Activated CD4-positive, alpha-beta T cell treated with anti-CD3 and anti-CD28 coated beads, Interleukin-2, Interleukin-4, amounts not matched to agents 100 ng/mL and 50 ng/mL, durations not matched to agents 16 hours and 8 hours (primary cell): ENCODE data around the gene NLGN1.
"Not testable (repeated sequence)": the region's sequence is repeated elsewhere in the genome, so short reads cannot be mapped to it uniquely, and the experiment has no call there.

ENCODE experiments used
- DNase-seq: peaks from one replicate; pipeline ENCODE4 v3.0.0-alpha.2; 2020; ENCODE audit warnings: low spot score

NLGN1 gene

DNA sequence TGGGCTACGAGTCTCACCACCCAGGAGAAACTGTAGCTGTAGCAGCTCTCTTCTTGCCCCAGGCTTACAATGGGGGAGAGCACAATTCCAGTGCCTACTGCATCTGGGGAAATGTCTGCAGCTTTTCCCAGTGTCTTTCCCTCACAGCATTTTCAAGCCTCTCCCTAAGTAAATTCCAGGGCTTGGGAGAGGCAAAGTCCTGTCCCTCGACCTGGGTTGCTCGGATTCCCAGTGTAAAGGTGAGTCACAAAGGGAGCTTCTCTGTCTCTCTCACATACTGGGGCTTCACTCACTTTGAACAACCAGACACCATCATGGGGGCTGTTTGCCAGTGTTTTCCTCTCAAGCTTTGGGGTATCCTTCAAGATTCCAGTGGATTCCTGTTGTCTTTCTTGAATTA lies 772.2 kb downstream of the NLGN1 start:
- no peak for DNase-seq

DNA sequence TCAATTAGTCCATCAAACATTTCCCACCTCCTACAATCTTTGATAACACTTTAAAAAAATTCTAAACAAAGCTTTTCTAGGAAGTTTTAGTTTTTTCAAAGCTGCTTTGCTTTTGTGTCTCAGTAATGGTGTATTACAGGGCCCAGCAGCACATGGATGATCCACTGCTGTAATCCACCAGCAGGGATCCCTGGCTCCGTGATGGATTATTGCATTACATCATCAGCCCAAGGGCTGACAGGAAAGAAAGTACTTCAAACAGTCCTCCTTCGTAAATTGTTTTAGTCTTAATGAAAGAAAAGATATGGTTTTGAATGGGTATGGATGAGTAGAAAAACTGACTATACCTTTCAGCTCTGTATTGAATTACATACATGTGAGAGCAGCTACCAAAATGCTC lies 772.7 kb downstream of the NLGN1 start:
- DNase-seq = no peak

DNA sequence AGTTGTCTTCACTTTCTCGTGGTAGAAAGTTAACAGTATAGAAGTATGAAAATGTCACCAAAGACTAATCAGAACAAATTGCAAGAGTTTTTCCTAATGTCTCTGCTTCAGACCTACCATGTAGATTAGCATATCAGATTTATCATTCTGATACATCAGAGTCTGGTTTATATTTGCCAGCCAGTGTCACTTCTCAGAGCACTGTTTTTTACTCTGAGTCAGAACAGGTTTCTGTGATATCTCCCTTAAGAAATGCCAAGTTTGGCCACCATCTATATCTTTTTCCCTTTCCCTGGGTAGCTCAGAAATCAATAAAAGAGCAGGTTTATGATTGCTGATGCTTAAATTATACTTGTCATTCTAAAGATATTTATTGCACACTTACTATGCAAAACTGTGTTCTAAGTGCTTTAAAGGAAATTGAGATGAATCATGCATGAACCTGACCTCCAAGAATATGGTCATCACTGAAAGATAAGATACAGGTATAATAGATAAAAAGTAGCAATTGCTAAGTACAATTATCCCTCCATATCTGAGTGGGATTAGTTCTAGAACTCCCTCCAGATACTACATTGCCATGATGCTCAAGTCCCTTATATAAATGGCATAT lies 788.9 kb downstream of the NLGN1 start:
- DNase-seq = no peak

GRCh38 chr3:174191380-174191779 lies 793.8 kb downstream of the NLGN1 start:
- DNase-seq = no peak

GRCh38 chr3:174191895-174192294 lies 794.4 kb downstream of the NLGN1 start:
- no peak for DNase-seq

DNA sequence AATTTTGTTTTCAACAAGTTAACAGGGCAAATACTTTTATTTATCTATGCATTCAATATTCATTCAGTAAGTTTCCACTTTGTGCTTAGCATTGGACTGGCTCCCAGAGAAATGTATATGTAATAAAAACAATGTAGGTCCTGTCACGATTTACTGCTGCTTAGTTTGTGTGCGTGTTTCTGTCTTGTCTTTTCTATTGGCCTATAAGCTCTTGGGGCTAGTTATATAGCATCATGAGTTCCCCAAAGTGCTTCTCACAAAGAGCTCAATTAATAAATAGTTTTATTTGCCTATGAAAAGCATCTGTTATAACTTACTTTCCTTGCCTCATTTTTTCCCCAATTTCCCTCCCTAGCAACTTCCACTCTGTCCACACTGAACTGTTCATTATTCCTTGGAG lies 794.9 kb downstream of the NLGN1 start:
- DNase-seq = no peak

- DNase-seq = no peak
These were observed 796.1 kb downstream of the NLGN1 start for GRCh38 chr3:174193604-174194003.

DNA sequence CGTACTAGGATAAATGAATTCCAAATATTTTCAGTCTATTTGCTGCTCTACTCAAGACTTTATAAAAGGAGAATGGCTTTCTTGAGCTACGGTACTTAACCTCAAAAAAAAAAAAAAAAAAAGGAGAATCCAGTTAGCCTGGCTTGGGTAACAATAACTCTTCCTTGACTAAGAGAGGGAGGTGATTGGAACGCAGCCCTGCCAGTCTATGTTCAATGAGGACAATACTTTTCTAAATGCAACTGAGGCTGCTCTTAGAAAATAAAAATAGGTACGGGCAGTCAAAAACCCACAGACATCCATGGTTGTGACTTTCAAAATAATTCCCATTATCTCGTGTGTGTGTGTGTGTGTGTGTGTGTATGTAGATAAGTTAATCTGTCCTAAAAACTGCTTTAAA lies 799.9 kb downstream of the NLGN1 start:
- DNase-seq = no peak

GRCh38 chr3:174198199-174198598 lies 800.7 kb downstream of the NLGN1 start:
- no peak for DNase-seq

DNA sequence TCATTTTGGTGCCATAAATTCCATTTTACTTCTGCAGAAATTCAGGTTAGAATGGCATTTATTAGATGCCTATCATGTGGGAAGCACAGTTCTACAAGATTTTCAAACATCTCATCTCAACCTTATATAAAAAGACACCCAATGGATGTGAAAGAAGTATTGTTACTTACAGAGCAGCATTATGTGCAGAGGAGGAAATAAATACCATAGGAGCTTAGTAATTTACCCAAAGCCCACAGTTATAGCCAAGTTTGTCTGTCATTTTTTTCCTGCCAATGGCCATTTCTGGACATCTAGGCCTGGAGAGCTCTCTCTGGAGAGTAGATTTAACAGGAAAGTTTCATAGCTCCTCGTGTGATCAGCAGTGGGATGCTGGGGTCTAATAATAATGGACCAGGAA lies 802.2 kb downstream of the NLGN1 start:
- DNase-seq = no peak

GRCh38 chr3:174202116-174202515 lies 804.6 kb downstream of the NLGN1 start:
- DNase-seq = no peak

- no peak for DNase-seq
These were observed 805.0 kb downstream of the NLGN1 start for GRCh38 chr3:174202561-174202960.

- no peak for DNase-seq
These were observed 807.2 kb downstream of the NLGN1 start for GRCh38 chr3:174204765-174205164.

DNA sequence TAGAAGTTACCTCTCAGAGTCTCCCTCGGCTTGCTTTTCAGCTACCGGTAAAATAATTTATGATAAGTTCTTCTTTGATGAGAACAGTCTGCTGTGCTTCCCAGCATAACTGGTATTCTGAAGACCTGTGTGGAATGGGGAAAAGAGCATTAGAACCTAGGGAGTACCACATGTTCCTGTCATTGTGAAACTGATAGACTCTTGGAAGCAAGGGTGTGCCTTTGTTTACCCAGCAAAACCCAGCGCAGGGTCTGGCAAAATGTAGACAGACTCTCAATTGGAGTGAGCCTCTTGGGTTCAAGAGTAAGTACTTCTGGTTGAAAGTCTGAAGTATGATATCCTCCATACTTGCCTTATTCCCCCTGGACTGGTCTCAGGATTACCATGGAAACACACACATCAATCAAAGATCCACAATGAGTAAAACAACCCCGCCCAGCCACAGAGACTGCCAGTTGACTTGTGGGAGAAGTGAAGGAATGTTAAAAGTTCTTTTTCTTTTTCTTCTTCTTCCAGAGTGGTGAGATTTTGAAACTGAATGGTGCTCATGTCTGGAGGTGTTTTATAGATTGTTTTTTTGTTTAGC lies 809.2 kb downstream of the NLGN1 start:
- DNase-seq = no peak

DNA sequence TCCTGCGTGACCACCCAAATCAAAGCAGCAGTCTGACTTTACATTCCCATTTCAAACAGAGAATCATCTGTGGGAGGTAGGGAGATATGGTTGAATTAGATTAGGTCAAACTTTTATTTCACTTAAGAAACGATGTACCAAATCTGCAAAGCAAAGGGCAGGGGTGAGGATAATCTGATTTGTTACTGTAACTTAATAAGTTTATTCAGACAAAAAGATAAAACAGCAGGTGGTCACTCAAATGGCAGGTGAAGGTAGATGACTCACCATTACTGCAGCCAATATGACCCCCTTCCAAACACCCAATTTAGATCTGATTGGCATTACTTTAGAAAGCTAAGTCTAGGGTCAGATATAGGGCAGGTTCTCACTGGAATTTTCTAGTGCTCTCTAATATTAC lies 810.6 kb downstream of the NLGN1 start:
- no peak for DNase-seq

- DNase-seq = not testable (repeated sequence)
These were observed 814.4 kb downstream of the NLGN1 start for GRCh38 chr3:174211896-174212295.

GRCh38 chr3:174215456-174215855 lies 817.9 kb downstream of the NLGN1 start:
- no peak for DNase-seq

GRCh38 chr3:174216019-174216418 lies 818.5 kb downstream of the NLGN1 start:
- DNase-seq = no peak

- no peak for DNase-seq
These were observed 819.6 kb downstream of the NLGN1 start for GRCh38 chr3:174216946-174217718.

- no peak for DNase-seq
These were observed 820.5 kb downstream of the NLGN1 start for GRCh38 chr3:174218016-174218415.

DNA sequence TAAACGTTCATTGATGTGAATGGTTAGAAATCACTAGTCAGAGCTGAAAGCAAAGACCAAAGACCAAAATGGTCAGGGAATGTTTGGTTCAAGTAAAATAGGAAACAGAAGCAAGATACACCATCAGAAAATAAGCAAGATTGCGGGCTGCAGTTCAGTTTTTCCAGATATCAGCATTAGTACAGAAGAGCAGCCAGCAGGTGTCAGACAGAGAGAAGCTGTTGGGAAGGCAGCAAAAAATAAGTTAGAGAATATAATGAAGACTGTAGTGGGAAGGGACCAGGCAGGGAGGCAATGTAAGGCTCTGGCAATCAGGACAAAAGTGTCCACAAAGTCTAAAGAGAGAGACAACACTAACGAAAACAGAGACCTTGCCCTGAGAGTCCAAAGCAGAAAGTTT lies 822.2 kb downstream of the NLGN1 start:
- no peak for DNase-seq

- no peak for DNase-seq
These were observed 823.4 kb downstream of the NLGN1 start for GRCh38 chr3:174220775-174221554.

DNA sequence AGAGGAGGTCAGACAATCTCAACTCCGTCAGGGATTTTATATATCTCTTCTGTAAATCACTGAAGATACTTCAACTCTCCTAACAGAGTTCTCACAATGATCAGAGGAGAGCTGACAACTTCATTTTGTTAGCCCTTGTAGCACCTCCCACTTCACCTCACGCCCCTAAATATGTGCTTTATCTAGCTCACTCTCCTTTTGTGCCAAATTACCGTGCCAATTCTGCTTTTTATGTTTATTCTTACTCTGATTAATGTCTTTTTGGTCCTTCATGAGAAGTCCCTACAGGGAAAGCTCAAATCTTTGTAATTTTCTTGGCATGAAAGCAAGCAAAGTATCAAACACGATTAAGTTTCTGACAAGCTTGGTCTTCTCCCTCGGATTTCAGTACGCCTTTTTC lies 825.5 kb downstream of the NLGN1 start:
- no peak for DNase-seq
